Endothelial cell of umbilical vein (primary cell): ENCODE measurements around the gene EEF1AKMT4. TPM values are rescaled to one million over a fixed set of nuclear protein-coding genes. Genes with fewer than 3 reads are reported as not detected.

ENCODE experiments used
- BruUV-seq: library from RNA; stranded (reverse); fragments of 400-500 nt; replicated peaks from 2 replicates; lab custom pipeline; 2021; lab: Mats Ljungman, UMichigan
- CTCF ChIA-PET: fragments of 300-600, 350-600 bp; sonication (Branson Sonifier 250); formaldehyde crosslinking; loops from one replicate; lab custom pipeline; 2021; ENCODE audit warnings: antibody characterized with exemption, inconsistent platforms; lab: Charles Lee
- POLR2A ChIA-PET: fragments of 300-600, 350-600 bp; sonication (Branson Sonifier 250); formaldehyde crosslinking; loops from one replicate; lab custom pipeline; 2021; ENCODE audit warnings: antibody characterized with exemption, inconsistent platforms; lab: Charles Lee
- DNase-seq: peaks from one replicate; pipeline ENCODE4 v3.0.0-alpha.2; 2011; ENCODE audit warnings: low read depth, low spot score
- FAIRE-seq: peaks from 2 replicates; lab custom pipeline; 2011; peaks lifted over from hg19 to GRCh38; lab: Jason Lieb, UNC
- H2AFZ ChIP-seq: 2 replicates; pipeline ENCODE4 v1.6.0; 2012; ENCODE audit warnings: low read depth, low read length, control low read depth, inconsistent platforms
- H3K27ac ChIP-seq: 2 replicates; pipeline ENCODE4 v1.5.1; 2011; ENCODE audit warnings: low read depth, mild to moderate bottlenecking, control low read depth, low read length, moderate library complexity; ENCODE audit not compliant: insufficient read depth
- H3K27me3 ChIP-seq, 2 experiments: 2 replicates each; pipeline versions ENCODE4 v1.6.0 to v1.6.1; 2011; ENCODE audit warnings: low read length in 2 of 2, mixed read lengths in 1 of 2; ENCODE audit not compliant: control insufficient read depth in 2 of 2, insufficient read depth in 2 of 2
- H3K36me3 ChIP-seq, 2 experiments: 2 replicates in 1 of 2; 3 replicates in 1 of 2; pipeline ENCODE4 v1.5.1; 2011; ENCODE audit warnings: low read length in 2 of 2, mild to moderate bottlenecking in 1 of 2, moderate library complexity in 1 of 2; ENCODE audit not compliant: control insufficient read depth in 2 of 2, insufficient read depth in 2 of 2; ENCODE audit errors: extremely low read depth in 1 of 2
- H3K4me1 ChIP-seq: 3 replicates; pipeline ENCODE4 v1.5.1; 2011; ENCODE audit warnings: mild to moderate bottlenecking, low read length; ENCODE audit not compliant: control insufficient read depth, insufficient read depth; ENCODE audit errors: extremely low read depth
- H3K4me2 ChIP-seq: 2 replicates; pipeline ENCODE4 v1.6.1; 2011; ENCODE audit warnings: low read length, control low read depth, mixed read lengths; ENCODE audit not compliant: insufficient read depth
- H3K4me3 ChIP-seq, 3 experiments: fragments of 200-600 bp in 1 of 3; sonication (generic), shearing (Covaris generic) in 1 of 3; replicated peaks in 1 of 3; 2 replicates each; pipeline ENCODE4 v1.5.1; 2011 to 2016; ENCODE audit warnings: control low read depth in 3 of 3, low read length in 3 of 3, mild to moderate bottlenecking in 2 of 3, inconsistent platforms in 1 of 3, low read depth in 1 of 3, moderate library complexity in 1 of 3; ENCODE audit not compliant: insufficient read depth in 1 of 3
- H3K79me2 ChIP-seq: 2 replicates; pipeline ENCODE4 v1.6.0; 2012; ENCODE audit warnings: low read length, inconsistent platforms; ENCODE audit not compliant: control insufficient read depth, insufficient read depth
- H3K9ac ChIP-seq: replicated peaks from 2 replicates; pipeline ENCODE3; 2011; ENCODE audit warnings: low read length, control low read depth; ENCODE audit not compliant: insufficient read depth; ENCODE audit errors: extremely low read depth
- H3K9me1 ChIP-seq: replicated peaks from 3 replicates; pipeline ENCODE4 v1.6.0; 2011; ENCODE audit warnings: mild to moderate bottlenecking, low read length; ENCODE audit not compliant: control insufficient read depth, insufficient read depth; ENCODE audit errors: extremely low read depth
- H3K9me3 ChIP-seq: replicated peaks from 2 replicates; pipeline ENCODE4 v1.5.1; 2012; ENCODE audit warnings: low read length, inconsistent platforms; ENCODE audit not compliant: control insufficient read depth, insufficient read depth
- H4K20me1 ChIP-seq: replicated peaks from 2 replicates; pipeline ENCODE3; 2011; ENCODE audit warnings: mild to moderate bottlenecking, low read length; ENCODE audit not compliant: control insufficient read depth, insufficient read depth; ENCODE audit errors: extremely low read depth
- CTCF ChIP-seq, 2 donors: IDR thresholded peaks; 1 replicate in 1 of 2; 2 replicates in 1 of 2; pipeline ENCODE4 v1.5.1; 2011; ENCODE audit warnings: low read length in 2 of 2, mild to moderate bottlenecking in 2 of 2, moderate library complexity in 2 of 2, control low read depth in 1 of 2, inconsistent platforms in 1 of 2, low read depth in 1 of 2; ENCODE audit not compliant: insufficient read depth in 1 of 2; ENCODE audit errors: extremely low read depth in 1 of 2
- FOS ChIP-seq: IDR thresholded peaks from 2 replicates; pipeline ENCODE4 v1.6.1; 2011; ENCODE audit warnings: mild to moderate bottlenecking, low read length, moderate library complexity, borderline replicate concordance; ENCODE audit not compliant: insufficient read depth
- GATA2 ChIP-seq: IDR thresholded peaks from 2 replicates; pipeline ENCODE4 v1.7.0; 2011; ENCODE audit warnings: low read depth, mild to moderate bottlenecking, moderate library complexity, mixed read lengths, low read length; ENCODE audit not compliant: insufficient read length, insufficient read depth
- JUN ChIP-seq: IDR thresholded peaks from 2 replicates; pipeline ENCODE4 v1.6.1; 2011; ENCODE audit warnings: borderline replicate concordance, low read depth; ENCODE audit not compliant: insufficient read length, insufficient read depth
- MAX ChIP-seq: IDR thresholded peaks from 2 replicates; pipeline ENCODE4 v1.6.1; 2011; ENCODE audit not compliant: insufficient read depth, insufficient read length
- MYC ChIP-seq: IDR thresholded peaks from one replicate; pipeline ENCODE4 v1.6.1; 2011; ENCODE audit warnings: mild to moderate bottlenecking, low read depth, low read length
- POLR2A ChIP-seq: IDR thresholded peaks from 2 replicates; pipeline ENCODE4 v1.6.1; 2012; ENCODE audit warnings: low read depth, mild to moderate bottlenecking, control low read depth, low read length
- POLR2AphosphoS5 ChIP-seq: IDR thresholded peaks from 2 replicates; pipeline ENCODE4 v1.6.1; 2012; ENCODE audit warnings: low read depth, mild to moderate bottlenecking, control low read depth, low read length, moderate library complexity; ENCODE audit not compliant: insufficient read depth
- dilution Hi-C: fragments of 300-500 bp; cut with MboI; formaldehyde crosslinking; loops from one replicate; pipeline ENCODE4 v1.15.0; 2019; ENCODE audit warnings: low sequenced_read_pairs; ENCODE audit not compliant: extremely low pct_ligation_motif_present
- intact Hi-C: fragments of 100-400 bp; cut with micrococcal nuclease; formaldehyde crosslinking; loops from one replicate; pipeline ENCODE4 v1.10.0; 2022
- polyA plus RNA-seq, 4 experiments: library from polyadenylated mRNA; depleted of rRNA in 3 of 4; stranded (reverse) in 3 of 4; unstranded in 1 of 4; fragments of >200 nt; gene quantifications; 2 replicates each; pipeline versions ENCODE4 v1.2.1 to v1.2.3, GENCODE V29; 2011 to 2012; ENCODE audit warnings: missing spikeins in 1 of 4
- total RNA-seq: library from RNA; stranded (reverse); gene quantifications from 2 replicates; pipeline ENCODE4 v1.2.3, GENCODE V29; 2021

The EEF1AKMT4 gene
- total and polyA plus RNA-seq, 2 donors (not counting 3 experiments of a cell fraction or from before 2014, with no cell fraction given): 3.4 to 8.0 TPM

- Histone ChIP-seq H3K79me2 (no peaks in the 10 kb centered on the region), H3K27ac (no peak overlapping the region), H3K4me2 (no peak overlapping the region), H3K4me1 (no peaks in the 10 kb centered on the region), H3K9me3 (no peaks in the 10 kb centered on the region), H3K4me3 (no peak overlapping the region), H2AFZ (no peak overlapping the region), H3K27me3 (peaks cover 7 to 11% of the 10 kb centered on the region in 2 experiments), H3K9ac (no peak overlapping the region), H4K20me1 (no peaks in the 10 kb centered on the region), H3K36me3 (no peaks in the 10 kb centered on the region), H3K9me1 (no peaks in the 10 kb centered on the region)
- no peak for FAIRE-seq
- intact Hi-C loops: no loop called here
- TF ChIP-seq POLR2A (no peak), POLR2AphosphoS5 (no peak), MYC (no peak), FOS (no peak), MAX (no peak), CTCF (IDR thresholded peaks at IDR 0.05; ENCODE audit: extremely low read depth in 1 of 2, insufficient read depth in 1 of 2, low read depth in 1 of 2, low read length in 2 of 2) (no peak), JUN (no peak), GATA2 (no peak)
- no TSS peak for BruUV-seq
- dilution Hi-C loops: no loop called here
- ChIA-PET POLR2A (no interaction called here), CTCF (interaction anchor here (3.6 kb wide), 1 partner anchor 18 kb away, joined by 24 read pairs; no protein-coding TSS in a partner anchor)
- DNase-seq: no peak
Measured at GRCh38 chr3:184209146-184209923, 40.1 kb upstream of the EEF1AKMT4 start.
